Measurements from ENCODE around the gene SORBS2. TPM values are rescaled to one million over a fixed set of nuclear protein-coding genes. Genes with fewer than 3 reads are reported as not detected.

Gene SORBS2
- polyA plus RNA-seq, 12 donors, result 18.0 to 42.8 (median 34.8) TPM; not detected in 1

GRCh38 chr4:185644408-185644807 is 167.6 kb downstream of the SORBS2 start:
- DNase-seq, result no peak

- DNase-seq, result no peak
Measured at GRCh38 chr4:185642907-185643306, 169.1 kb downstream of the SORBS2 start.

DNA sequence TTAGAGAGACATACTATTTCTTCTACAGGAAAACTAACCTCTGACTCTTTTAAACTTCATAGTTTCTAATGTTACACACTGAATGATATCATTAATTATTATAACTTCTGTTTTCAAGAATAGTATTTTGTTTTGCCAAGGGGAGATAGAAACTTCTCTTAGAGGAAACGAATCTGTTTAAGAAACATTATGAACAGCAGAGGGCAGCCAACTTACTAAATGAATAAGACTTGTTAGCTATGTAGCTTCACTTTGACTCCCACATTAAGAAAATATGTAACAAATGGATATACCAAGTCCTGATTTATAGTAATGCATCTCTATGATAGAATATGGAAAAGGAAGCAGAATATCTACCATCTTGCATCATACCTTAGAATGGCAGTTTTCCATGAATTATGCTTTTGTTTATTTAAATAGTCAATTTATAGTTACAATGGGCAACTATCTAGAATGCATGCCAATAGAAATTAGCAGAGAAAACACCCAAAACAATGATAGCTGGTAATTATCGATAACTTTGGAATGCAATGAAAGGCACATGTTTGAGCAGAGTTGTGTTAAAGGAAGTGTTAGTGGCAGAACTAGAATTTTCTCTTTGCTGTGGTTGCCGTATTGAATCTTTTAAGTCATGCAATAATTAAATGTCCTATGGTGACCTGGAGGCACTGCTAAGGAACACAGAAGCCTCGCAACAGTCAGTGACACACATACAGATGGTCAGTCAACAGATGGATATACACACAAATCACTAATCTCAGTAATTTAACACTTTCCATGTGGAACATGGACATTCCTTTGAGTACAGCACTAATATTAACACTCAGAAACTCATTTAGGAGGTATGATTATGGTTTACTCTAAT is 171.0 kb downstream of the SORBS2 start:
- DNase-seq, result peak; percentile 53

DNA sequence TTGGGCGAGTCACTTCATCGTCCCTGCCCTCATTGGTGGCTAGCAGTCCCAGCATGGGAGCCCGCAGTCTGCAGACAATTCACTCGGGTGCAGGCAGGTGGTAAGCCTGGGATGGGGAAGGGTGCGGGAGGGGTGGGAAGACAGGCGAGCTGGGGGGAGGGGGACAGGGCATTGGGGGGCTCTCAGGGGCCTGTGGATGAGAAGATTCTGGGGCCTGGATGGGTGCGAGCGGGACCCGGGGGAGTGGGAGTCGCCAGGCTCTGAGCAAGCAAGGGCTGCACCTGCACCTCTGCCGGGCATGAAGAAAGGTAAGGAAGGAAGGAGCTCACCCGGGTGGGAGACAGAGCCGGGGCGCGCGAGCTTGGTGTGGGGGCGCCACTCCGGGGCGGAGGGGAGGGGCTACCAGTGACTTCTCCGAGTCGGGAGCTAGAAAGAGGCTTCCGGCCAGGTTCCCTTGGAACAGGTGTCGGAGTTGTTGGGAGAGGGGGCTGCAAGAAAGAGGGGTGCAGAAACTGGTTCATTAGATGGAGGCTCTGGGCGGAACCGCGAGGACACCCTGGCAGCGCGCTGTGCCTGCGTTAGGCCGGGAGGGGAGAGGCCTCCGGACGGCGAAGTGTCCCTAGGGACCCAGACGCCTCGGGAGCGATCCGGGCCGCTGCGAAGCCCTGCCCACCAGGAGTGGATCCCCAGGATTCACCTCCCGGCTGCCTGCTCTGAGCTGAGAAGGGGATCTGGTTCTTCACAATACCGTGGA is 173.3 kb downstream of the SORBS2 start:
- no peak for DNase-seq

GRCh38 chr4:185638093-185638492 is 173.9 kb downstream of the SORBS2 start:
- DNase-seq, result no peak

- DNase-seq, result no peak
Measured at GRCh38 chr4:185637163-185637875, 174.7 kb downstream of the SORBS2 start.

DNA sequence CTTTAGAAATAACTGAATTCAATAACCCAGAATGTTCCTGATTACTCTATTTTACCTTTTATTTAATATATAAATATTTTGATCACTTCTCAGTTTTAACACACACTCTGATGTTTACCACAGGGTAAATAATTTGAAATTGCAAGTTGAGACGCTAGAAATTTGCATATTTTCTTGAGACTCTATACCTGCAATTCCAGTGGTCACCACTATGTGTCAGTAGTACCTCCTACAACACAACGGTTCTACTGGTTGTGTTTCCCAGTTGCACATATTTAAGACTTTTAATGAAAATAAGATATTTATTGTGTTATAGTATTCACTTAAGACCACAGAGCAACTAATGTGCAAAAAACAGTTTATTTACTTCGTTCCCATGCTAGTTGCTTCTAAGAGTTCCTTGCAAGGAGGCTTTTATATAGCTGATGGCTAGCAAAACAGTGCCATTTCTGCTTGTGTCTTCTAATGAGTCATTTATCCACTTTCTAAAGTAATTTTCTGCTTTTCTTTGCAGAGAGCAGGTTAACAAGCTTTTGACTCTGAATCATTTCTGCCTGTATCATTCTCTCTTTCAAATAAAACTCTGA is 177.8 kb downstream of the SORBS2 start:
- DNase-seq, result no peak

DNA sequence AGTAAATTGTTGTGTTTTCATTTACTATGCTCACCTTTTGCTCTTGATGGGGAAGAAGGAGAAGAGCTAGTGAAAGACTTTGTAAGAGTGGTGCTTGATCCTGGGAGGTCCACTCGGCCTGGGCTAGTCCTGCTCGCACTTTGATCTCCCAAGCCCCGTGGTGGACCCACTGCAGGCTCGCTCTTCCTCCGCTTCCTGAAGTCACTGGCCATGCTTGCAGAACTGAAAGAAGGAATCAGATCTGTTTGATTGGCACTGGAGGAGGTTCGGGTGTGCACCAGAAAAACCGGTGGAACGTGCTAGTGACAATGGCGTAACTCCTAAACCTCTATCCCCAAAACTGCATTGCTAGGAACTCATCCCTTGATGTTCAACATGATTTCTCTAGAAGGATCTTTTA is 185.2 kb downstream of the SORBS2 start:
- DNase-seq, result no peak

DNA sequence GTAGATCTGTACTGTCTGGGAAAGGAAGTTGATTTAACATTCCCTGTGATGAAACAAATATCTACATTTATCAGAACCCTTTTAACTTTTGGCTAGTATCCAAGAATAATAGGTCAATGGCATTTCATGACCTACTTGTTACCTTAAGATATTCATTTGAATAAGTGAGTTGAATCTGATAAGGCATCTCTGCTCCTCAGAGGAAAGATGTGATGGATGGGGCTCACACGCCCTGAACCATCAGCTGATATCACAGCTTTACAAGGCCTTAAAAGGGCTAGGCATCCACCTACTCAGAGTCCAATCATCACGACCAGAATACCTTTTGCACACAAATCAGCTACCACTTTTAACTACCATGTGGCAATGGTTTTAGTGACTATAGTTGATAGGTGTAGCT is 186.5 kb downstream of the SORBS2 start:
- no peak for DNase-seq

- DNase-seq, result no peak
Measured at GRCh38 chr4:185624259-185624589, 187.8 kb downstream of the SORBS2 start.

DNA sequence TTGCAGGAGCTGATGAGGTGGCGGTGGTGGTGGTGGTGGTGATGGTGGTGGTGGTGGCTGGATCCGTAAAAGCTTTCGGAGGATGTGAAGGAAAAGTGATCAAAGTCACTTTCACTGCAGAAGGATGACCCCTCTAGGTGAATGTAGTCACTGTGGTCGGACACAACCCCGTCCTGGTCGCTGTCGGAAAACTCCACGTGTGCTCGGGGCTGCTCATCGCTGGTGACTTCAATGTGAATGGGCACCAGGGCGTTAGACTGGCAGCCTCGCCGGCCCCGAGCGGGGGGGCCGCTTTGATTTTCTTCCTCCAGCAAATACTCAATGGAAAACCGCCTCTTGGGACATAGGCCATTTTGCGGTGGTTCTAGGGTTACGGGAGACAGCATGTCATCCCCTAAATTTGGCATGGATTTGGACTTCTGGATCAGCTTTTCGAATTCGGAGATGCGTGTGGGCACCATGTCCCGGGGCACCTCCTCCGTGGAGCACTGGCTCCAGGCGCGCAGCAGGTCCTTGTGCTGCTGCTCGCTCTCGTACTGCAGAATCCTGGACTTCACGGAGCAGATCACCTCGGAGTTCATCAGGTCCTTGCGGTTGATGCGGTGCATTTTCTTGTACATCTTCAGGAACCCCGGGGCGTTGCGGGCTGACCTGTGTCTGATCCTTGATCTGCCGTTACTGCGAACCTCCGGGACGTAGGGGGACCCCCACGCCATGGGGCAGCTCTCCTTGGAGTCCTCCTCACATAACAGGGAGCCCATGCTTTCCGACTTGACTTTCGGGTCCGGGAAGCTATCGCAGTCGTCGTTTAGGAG is 188.3 kb downstream of the SORBS2 start:
- DNase-seq, result no peak

DNA sequence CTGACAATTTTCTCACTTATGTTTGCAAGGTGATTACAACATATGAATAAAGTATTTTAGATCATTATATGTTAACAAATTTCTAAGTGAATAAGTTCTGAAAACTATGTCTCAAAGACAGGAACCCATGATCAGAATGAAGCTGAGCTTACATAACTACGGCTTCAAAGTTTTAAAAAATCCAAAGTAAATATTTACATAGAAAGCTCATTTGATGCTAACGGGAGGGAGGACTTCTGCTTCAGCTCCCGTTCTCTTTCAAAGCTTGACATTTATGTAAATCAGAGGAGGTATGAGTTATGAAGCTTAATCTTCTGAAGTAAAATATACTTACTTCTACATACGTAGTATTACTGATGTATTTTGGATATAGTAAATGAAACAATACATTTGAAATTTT is 203.8 kb downstream of the SORBS2 start:
- DNase-seq, result no peak

DNA sequence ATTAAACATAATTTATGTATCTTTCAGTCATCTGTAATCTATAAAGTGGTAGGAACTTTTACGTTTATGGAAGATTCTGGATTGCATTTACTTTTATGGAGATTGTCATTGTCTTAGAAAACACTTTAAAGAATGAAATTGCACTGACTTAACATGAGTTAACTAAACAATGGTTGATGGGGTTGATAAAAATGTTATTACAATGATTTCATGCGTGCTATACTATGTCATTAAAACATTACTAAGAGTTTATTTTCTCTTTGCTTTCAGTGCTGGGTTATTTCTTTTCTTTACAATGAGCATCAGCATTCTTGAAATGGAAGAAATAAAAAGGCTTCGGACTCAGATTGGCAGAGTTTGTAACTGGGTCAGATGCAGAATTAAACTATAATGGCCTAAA is 209.6 kb downstream of the SORBS2 start:
- DNase-seq, result no peak

DNA sequence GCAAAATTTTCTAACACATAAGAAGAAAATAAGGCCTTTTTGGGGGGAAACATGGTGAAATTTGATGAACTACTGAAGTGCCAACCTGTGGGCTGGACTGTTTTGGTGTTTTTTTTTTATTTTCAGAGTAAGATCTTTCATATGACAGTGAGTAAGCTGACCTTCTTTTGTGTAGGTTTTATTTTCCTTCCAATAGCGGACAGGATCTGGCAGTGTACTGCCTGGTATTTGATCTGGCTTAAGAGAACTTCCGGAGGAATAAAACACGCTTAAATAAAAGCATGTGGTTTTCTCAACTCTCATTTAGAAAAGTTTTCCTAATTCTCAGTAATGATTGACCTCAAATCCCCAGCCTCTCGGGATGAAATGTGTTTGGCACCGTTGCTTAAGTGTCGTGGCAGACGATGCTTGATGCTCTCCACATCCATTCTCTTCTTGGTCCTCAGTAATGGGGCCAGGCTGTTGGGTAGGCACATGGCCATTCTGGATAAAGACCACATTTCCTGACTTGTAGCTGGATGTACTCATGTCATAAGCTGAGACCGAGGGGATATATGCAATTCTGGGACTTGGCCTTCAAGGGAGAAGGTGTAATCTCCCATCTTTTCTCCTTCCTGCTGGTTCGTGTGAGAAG is 211.1 kb downstream of the SORBS2 start:
- DNase-seq, result no peak

GRCh38 chr4:185599553-185600243 is 212.3 kb downstream of the SORBS2 start:
- no peak for DNase-seq

DNA sequence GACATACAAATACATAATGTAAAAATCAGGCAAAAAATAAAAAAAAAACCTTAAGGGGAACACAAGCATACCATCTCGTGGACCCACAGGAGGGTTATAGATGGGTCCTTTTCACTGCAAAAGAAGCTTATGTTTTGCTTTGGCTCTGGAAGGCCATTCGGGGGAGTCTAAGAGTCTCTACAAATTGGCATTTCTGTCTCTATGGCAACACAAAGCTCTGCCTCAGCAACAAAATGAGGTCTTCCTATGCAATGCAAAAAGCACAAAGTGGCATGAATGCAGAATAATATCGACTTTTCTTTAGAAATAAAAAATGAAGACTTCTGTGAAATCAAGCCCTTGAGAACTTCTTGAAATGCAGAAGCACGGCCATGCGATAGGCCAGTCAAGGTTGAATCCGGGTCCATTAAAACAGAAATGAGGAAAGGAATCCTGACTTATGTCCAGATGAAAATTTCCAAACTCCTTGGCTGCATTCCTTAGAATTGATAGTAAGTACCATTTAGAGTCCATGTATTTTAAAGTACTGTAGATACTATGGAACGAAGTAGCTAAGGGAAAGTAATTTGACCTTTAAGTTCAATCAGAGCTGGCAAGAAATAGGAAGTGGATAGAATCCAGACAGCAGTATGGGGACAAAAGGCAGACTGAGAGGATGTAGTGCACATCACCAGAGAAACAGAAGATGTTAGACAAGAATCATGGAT is 213.0 kb downstream of the SORBS2 start:
- DNase-seq, result no peak

- DNase-seq, result peak; percentile 85
Measured at GRCh38 chr4:185597532-185598188, 214.3 kb downstream of the SORBS2 start.

GRCh38 chr4:185592845-185593488 is 219.0 kb downstream of the SORBS2 start:
- no peak for DNase-seq
